CD4-positive, alpha-beta T cell treated with Interleukin-15 for 4 hours (primary cell): ENCODE results near the gene DLK1.

ENCODE experiments used
- DNase-seq: peaks from one replicate; pipeline ENCODE4 v3.0.0-alpha.2; 2020; ENCODE audit warnings: low spot score

Gene DLK1

DNA sequence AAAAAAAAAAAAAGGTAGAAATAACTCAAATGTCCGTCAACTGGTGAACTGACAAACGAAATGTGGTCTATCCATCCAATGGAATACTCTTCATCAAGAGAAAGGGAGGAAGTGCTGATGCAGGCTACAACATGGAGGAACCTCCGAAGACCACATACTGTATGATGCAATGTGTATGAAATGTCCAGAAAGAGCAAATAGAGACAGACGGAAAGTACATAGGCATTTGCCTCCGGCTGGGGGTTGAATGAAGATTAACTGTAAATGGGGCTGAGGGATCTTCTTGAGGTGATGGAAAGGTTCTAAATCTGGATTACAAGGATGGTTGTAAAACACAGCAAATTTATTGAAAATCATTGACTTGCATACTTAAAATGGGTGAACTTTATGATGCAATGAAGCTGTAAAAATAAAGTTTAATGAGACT is 35.4 kb downstream of the DLK1 start:
- no peak for DNase-seq

DNA sequence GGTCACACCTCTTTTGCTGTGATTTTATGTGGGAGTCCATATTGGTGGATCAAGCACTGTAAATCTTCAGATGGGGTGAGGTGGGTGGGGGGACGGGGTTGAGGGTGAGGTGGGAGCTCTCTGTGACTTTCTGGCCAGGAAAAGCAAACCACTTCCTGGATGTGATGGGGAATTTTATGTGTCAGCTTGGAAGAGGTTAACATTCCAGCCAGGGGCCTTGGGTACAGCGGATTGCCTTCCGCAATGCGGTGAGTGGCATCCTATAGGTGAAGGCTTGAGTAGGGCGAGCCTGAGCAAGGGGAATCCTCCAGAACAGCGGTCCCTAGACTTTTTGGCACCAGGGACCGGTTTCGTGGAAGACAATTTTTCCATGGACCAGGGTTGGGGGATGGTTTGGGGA is 36.2 kb downstream of the DLK1 start:
- DNase-seq, result no peak

DNA sequence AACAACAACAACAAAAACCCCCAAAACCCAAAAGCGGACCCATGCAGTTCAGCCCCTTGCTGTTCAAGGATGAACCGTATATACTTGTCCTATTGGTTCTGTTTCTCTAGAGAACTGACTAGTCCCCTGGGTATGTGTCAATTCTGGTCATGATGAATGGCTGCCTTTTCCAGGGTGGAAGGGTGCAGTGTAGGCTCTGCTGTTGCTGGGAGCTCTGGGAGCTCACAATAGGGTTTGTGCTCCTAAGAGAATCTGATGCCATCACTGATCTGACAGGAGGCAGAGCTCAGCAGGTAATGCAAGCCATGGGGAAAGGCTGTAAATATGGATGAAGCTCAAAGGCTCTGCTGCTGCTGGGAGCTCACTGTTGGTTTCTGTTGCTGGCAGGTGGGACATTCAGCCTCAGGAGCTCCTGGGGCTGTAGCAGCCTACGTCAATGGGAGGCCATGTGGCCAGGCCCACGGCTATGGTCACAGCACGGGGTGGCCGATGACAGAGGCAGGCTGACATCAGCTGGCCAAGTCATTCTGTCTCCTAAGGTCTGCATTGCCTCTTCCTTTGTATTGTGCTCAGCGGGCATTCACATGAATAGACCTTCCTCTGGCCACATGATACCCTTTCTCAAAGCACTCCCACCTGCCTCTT is 37.9 kb downstream of the DLK1 start:
- no peak for DNase-seq

DNA sequence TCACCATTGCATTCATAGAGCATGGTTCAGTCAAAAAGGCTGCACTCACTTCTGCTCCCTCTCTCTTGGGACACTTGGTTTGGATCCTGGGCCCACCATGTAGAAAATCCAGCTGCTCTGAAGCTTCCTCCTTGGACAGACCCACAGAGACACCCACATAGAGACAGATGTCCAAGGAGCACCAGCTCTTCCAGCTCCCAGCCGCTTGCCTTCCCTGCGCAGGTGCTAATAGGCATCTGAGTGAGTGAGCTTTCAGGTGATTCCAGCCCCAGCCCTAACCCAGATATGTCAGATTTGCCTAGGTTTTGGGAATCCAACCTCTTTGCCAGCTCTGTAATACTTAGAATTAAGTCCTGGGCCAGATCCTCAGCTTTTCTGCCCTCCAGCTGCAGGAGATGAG is 38.6 kb downstream of the DLK1 start:
- no peak for DNase-seq

DNA sequence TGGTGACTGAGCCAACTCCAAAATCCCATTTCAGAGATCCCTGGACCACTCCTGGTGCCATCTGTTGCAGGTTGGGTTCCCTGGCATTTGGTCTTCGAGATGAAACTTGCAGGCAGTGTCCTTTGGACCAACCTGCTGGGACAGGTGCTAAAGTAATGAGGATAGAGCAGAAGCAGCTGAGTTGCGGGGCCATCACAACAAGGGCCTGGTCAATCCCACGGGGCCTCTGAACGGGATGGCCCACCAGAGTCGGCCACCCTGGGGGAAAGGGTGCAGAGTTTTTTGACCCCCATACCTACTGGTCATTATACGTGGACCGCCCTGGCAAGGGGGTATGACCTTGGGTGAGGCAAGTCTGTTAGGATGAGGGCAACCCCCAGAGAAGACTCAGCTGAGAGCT is 39.3 kb downstream of the DLK1 start:
- no peak for DNase-seq

DNA sequence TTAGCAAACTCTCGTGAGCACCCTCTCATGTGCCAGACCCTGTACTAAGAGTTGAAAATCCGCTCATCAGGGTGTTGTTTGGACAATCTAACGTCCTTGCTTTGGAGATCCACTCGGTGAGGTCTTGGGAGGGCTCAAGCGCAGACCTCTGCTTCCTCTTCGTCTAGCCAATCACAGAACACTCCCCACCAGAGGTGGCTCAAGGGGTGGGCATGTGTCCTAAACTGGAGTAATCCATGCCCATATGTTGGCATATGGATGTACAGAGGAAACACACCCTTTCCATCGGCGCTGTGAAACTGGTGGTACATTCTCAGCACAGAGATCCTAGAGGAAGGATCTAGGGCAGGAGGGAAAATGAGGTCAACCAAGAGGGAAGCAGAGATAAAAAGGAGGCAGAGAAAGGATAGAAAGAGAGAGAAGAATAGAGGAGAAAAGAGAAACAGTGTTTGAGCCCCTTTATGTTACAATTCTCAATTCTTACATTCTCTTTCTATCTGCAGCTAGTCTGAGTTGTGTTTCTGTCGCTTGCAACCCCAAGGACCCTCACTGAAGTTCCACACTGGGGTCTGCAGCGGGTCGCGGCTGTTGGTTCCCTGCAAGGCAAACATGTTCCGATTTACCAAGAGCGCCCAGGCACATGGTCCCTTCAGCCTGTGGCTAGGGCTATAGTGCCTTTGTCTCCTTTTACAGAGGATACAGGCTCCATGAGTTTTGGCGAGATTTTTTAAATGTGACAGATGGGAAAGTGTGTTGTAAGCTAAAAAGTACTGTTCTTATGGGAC is 40.5 kb downstream of the DLK1 start:
- no peak for DNase-seq

DNA sequence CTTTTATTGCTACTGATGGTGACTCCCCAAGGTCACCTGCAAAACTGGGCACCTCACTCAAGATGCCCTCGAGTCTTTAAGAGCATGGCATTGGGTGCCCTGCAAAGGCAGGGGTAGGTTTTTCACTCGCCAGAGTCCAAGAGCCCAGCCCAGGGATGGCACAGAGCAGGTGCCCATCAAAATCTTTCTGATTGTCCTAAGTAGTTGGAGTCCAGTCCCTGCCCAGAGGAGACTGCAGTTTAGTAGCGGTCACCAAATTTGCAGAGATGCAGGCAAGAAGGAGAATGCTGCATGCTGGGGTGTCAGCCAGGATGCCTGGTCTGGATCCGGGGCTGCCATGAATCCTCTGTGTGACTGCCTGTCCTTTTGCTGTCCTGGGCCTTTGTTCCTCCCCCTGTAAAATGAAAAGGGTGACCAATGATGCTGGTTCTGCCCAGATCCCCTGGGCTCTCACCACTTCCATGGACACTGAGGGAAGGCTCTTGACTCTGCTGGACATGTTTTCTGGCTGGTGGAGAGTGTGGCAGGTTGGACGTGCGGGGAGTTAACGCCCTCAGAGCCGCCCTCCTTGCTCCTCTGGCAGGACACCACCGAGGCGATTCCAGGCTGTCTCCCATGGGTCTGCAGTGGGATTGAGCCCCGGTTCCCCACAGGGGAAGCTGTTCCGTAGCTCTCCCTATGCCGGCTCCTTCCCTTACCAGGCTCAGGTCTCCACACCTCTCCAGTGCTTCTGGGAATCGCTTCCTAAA is 41.3 kb downstream of the DLK1 start:
- DNase-seq, result no peak

DNA sequence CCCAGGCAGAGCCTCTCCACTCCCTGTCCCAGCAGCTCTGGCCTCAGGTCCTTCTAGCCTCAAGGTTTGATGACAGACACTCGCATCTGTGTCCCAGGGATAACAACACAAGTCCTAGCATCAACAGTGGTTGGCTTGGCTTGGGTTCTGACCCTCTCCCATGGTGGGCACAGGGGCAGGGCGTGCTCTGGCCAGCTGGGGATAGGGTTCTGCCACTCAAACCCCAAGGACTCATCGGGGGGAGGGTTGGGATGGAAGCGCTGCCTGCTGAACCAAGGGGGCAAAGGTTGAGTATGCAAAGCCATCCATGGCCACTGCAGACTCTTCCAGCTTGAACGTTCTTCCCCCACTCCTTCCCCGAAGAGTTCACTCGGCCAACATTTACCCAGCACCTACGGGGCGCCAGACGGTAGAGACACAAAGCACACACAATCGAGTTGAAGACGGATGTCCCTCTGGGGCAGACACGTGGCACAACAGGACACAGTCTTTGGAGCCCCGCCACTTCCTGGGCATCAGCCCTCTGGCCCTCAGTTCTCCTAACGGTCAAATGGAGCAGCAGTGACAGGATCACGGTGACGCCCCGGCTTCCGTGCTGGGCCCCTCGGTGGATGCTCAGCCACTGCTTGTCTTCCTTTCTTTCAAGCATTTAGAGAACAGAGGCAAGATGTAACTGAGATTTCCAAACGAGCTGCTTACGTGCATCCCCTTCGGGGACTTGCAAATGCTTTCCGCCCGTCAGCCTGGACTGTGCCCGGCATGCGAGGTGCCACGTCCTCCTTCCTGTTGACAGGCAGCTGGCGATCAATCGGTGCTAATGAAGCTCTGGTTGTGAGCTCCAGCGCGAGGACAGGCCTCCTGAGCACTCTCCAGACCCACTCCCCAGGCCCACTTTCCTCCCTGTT is 42.6 kb downstream of the DLK1 start:
- DNase-seq, result no peak

DNA sequence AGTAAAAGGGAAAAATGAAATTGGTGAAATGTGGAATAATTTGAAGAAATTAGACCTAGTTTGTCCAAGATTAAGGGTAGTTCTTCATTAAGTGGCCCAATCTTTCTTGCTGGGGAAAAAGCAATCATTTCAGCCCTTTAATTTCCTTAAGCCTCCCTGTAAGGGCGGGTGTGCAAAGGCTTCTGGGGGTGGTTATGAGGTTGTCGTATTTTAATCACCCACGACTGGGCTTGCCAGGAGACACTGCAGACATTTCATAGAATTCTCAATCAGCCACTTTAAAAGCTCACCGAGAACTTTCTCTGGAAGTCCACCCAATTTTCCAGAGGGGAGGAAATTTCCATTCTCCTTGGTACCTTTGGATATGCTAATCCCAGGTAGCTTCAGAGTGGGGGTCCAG is 43.4 kb downstream of the DLK1 start:
- DNase-seq, result no peak

DNA sequence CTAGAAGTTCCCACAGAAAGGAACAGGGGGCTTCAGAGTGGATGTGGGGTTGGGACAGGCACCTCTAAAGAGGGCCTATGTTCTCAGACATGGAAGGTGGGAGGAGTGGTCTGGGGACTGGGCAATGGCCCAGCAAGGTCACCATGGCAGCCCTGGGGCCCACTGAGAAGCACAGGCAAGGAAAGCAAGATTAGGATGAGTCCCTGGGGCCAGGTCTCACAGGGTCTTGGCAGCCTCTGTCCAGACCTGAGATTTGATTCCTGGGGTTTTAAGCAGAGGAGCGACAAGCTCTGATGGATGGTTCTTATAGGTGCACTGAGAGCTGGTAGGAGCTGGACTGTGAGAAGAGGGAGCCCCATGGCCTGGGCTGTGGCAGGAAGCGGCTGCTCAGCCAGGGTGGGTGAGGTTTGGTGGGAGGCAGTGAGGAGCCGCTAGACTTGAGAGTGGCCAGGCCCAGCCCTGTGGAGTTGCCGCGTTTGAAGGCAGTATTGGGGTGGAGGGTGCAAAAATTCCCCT is 44.0 kb downstream of the DLK1 start:
- no peak for DNase-seq

DNA sequence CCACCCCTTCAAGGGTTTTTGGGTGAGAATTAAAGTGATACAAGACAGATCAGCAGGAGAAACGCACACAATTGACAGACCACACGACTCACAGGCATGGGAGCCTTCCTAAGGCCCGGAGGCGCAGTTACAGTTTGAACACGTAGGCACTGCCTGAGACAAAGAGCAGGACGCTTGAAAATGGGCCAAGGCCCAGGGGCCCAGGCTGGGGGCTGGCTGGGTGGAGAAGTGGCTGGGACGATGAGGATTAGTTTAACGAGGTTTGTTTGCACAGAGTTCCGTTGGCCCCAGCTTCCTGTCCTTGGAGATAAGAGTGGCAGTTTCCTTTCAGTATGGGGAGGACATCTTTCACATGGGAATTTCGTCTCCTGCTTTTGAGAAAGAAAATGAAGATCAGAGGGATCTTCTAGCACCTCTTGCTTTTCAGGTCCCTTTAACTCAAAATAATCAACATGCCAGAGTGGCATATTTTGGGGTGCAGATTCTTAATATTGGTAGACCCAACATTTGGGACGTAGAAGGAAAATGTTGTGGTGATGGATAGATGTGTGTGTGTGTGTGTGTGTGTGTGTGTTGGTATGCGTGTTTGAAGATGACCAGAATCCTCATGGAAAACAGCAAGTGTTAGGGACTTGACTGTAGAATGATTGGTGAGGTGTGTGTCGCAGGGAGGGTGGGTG is 44.6 kb downstream of the DLK1 start:
- DNase-seq, result no peak

DNA sequence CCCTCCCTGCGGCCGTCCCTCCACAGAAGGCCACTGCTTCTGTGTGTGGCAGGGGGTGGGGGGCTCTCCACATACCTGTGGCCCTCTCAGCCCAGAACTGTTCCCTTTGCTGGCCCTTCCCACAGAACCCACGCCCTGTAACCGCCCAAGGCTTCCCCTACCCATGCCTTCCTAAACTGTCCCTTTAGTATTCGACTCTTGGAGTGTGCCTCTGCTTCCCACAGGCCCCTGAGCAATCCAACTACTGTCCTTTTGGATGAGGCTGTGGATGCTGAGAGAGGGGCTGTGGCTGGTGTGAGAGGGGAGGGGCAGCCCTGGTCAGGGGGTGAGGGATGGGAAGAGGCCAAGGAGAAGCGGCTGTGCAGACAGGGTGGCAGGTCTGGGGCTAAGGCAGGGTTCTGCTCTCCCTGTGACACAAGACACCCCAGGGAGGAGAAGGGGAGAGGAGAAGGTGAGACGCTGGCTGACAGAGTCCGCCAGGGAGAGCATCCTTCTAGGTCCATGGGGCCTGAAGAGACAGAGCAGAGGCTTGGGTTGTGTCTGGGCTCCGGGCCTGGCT is 46.0 kb downstream of the DLK1 start:
- DNase-seq, result no peak

DNA sequence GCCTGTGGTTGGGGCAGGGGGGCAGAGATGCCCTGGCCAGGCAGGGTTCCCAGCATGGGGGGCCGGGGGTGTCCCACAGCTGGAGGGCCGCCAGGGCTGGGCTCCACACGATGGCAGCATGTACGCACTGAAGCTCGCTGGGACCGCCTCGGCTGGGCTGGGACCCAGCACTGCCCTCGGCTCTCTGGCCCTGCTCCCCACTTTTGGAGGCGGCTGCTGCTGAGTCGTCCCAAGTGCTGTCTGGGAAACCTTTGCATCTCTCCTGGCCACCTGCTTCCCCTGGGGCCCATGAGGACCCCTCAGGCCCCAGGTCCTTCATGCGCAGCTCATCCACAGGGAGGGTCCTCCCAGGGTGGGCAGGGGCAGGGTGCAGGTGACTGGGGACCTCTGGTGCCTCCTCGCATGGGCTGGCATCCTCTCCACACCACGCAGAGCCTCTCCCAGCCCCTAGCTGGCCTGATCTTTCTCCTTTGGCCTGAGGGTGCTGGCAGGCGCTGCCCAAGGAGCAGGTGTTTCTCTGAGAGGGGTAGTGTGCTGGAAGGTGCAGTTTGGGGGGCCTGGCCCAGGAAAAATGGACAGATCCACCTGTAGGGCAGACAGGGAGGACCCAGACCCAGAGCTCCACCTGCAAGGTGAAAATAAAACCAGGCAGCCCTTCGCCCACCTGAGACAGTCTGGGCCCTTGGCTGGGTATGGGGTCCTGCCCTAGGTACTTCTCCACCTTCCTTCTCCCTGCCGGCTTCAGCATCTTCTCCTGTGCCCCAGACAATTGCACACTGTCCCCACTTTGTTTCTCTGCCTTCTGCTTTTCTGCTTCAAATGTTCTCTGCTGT is 46.9 kb downstream of the DLK1 start:
- no peak for DNase-seq

DNA sequence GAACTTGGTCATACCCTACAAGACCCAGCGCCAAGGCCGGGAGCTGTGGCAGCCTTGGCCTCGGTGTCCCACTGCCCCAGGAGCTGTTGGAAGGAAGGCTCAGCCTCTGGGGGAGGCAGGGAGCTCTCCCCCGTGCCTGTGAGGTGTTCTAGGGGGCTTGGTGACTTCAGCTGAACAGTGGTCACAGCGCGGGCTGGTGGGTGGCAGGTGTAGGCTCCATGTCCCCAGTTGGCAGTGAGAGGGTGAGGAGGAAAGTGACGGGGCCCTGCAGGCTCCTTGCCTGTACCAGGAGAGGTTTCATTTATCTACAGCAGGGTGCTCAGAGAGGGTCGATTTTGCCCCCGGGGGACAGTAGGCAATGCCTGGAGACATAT is 47.5 kb downstream of the DLK1 start:
- no peak for DNase-seq

DNA sequence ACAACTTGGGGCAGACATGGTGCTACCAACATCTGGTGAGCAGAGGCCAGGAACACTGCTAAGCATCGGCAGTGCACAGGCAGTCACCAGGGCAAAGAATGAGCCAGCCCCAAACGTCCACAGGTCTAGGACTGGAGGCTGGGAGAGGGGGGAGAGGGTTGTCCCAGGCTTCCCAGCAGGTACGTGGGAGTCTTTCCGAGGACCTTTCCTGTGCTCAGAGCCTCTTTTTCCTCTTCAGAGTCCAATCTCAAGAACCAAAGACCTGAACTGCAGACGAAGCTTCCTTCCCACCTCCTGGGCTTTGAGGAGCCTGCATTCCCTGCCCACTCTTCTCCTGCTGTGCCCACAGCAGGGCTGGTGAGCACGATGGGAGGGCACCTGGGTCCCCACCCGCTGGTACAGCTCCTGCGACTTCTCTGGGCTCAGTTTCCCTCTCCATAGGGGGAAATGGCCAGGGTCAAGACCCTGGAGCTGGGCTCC is 48.7 kb downstream of the DLK1 start:
- DNase-seq, result no peak

DNA sequence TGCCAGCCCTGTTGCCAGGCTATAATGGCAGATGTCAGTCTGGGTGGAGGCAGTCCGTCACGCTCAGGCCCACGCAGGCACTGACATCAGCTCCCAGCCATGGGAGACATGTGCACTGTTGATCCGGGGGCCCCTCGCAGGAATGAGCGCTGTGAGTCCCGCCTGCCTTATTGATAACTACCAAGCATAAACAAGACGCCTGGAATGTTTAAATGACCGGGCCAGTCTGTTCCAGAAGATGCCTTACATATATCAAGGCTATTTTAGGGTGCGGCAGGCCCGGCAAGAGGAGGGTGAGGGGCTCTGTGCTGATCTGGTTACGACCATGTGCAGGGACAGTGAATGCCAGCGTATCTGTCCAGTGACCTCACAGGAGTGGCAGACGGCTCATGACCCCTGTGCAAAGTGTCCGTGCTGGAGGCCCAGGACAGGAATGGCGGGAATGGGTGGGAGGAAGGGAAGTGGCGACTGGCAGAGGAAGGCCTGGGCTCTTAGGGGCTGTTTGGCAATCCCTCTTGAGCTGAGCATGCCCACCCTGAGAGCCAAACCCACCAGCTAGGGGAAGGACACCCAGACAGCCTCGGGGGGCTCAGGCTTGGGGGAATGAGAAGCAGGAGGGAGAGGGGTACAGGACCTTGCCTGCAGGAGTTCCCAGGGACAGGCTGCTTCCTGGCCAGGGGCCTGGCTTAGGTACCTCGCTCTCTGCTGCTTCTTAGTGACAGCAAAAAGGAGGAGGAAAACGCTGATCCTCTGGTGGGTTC is 49.3 kb downstream of the DLK1 start:
- no peak for DNase-seq

DNA sequence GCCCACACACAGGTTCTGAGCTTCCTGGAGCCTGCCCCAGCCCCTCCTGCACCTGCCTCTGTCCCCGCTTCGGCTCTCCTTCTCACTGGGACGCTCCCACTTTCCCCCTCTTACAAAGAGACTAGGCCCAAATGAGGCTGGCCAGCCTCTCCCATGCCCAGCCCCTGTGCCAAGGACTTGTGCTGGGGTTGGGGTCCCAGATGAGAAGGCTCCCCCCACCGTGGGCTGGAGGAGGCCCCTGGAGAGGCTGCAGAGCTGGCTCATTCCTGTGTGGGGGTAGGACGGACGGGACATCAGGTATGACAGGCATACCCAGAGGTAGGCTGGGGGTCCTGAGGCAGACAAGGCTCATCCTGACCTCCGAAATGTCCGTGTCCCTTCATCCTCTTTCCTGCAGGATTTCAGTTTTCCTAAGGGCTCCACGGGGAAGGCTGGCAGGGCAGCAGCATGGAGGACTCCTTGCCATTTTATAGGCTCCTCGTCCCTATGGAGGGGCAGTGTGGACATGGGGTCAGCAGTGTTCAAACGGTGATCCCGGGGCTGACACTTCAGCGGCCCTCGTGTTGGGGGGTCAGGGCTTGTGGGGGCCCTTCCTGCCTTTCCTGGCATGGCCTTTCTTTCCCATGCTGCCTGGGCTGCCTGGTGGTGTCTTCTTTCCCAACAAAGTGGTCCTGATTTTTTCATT is 50.1 kb downstream of the DLK1 start:
- DNase-seq, result no peak

DNA sequence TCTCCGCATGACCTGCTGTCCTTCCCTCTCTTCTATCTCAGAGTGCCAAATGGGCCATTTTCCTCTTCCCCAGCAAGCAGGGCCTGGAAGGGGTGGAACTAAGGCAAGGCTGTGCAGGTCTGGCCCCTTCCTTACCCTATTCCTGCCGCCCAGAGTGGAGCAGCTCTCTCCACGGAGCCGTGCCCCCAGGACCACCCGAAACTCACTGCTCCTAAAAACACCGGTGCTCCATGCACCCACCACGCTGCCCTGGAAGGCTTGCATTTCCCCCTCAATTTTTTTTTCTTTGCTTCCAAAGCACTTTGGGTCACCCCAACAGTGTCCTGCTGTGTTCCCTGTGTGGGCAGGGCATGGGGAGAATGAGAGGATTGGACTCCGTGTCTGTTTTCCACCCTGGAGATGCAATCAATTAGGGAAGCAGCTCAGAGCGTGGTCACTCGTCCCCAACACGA is 50.7 kb downstream of the DLK1 start:
- no peak for DNase-seq
